Esophagus muscularis mucosa (tissue), 3 donors: ENCODE data around the gene ERC2.

Experiments
- POLR2A ChIP-seq: fragments of 450-650 bp; IDR thresholded peaks from one replicate; pipeline ENCODE4 v1.6.1; 2017; ENCODE audit warnings: antibody characterized with exemption, moderate library complexity, mild to moderate bottlenecking, low read depth
- POLR2AphosphoS5 ChIP-seq, 2 donors: sonication (generic); formaldehyde crosslinking; IDR thresholded peaks; one replicate each; pipeline ENCODE4 v1.6.1; 2017; ENCODE audit warnings: antibody characterized with exemption in 2 of 2
- TF ChIP-seq, protein P1 (sequence below), 3 experiments: fragments of 200-600 bp in 2 of 3; fragments of 450-650 bp in 1 of 3; sonication (generic) in 2 of 3; IDR thresholded peaks; one replicate each; pipeline ENCODE4 v1.5.1; 2017 to 2019; ENCODE audit warnings: antibody characterized with exemption in 3 of 3, mild to moderate bottlenecking in 2 of 3, moderate library complexity in 1 of 3

DNA sequence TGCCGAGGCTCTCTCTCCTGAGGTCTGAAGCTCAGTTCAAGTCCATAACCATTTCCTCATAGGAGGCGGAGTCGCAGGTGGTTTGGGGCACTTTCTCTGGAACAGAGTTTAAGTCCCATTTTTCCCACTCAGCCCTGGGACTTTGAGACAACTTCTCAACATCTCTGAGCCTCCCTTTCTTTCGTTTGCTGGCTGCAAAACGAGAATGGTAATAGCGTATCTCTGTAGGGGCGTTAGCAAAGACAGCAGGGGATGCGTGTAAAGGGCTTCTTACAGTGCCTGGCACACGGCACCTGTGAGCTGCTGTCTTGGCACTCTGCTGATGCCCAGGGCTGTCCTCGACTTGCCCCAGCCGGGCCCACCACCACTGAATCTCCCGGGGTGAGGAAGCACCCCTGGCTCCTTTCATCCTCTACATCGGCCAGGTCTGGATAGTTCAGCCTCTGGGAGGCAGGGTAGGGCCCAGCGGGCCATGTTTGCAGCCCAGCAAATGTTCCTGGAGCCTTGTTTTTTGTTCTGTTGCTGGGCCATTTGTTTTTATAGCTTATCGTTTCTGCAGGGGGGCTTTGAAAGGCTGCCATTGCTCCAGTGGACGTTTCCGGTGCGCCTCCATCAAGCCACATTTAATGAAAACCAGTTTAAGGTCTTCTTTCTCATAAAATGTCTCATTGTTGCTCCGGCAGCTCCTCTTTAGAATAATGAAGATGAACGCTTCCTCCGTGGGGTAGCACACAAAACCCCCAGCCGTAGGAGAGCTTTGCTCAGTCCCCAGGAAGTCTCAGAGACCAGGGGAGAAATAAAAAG is 921.2 kb downstream of the ERC2 start:
- TF ChIP-seq, protein P1, sequence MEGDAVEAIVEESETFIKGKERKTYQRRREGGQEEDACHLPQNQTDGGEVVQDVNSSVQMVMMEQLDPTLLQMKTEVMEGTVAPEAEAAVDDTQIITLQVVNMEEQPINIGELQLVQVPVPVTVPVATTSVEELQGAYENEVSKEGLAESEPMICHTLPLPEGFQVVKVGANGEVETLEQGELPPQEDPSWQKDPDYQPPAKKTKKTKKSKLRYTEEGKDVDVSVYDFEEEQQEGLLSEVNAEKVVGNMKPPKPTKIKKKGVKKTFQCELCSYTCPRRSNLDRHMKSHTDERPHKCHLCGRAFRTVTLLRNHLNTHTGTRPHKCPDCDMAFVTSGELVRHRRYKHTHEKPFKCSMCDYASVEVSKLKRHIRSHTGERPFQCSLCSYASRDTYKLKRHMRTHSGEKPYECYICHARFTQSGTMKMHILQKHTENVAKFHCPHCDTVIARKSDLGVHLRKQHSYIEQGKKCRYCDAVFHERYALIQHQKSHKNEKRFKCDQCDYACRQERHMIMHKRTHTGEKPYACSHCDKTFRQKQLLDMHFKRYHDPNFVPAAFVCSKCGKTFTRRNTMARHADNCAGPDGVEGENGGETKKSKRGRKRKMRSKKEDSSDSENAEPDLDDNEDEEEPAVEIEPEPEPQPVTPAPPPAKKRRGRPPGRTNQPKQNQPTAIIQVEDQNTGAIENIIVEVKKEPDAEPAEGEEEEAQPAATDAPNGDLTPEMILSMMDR (IDR thresholded peaks at IDR 0.05), result no peak
- TF ChIP-seq POLR2A (no peak), POLR2AphosphoS5 (IDR thresholded peaks at IDR 0.05) (no peak)
